Measurements from ENCODE around the gene KSR2. TPM values are rescaled to one million over a fixed set of nuclear protein-coding genes. Genes with fewer than 3 reads are reported as not detected.
"Not testable (repeated sequence)": the region's sequence is repeated elsewhere in the genome, so short reads cannot be mapped to it uniquely, and the experiment has no call there.

Gene KSR2
- polyA plus RNA-seq, 4 donors, result 0.75 to 1.0 (median 0.93) TPM

DNA sequence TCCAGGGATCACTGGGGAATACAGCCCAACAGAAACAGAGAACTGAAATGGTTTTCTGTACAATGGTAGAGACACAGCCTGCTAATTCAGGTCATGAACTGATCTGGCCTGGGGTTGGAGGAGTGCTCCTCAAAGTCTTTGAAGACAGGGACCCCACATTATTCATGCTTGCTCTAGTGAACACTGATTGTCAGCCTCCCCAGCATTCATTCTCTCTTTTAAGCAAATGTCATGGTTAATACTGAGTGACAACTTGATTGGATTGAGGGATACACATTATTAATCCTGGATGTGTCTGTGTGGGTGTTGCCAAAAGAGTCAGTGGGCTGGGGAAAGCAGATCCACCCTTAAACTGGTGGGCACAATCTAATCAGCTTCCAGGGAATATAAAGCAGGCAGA is 319.0 kb downstream of the KSR2 start:
- DNase-seq (ENCODE audit: low read depth in 4 of 4, low spot score in 3 of 4), result no peak

DNA sequence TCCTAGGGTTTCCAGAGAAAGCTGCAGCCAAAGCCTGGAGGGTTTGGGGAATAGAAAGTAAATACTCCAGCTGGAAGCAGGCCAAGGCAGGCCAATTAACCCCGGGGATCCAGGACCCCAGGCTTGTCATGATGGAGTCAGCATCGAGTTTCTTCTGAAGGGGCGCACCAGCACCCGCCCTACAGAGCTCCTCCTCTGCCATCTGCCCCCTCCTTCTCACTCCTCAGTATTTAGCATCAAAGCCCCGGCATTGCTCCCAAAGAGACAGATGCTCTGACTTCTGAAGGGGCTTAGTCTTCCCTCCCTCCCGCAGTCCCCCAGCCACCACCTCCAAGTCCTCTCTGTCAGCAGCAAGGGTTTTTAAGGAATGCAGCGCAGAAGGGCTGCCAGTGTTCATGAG is 322.3 kb downstream of the KSR2 start:
- no peak for DNase-seq (ENCODE audit: low read depth in 4 of 4, low spot score in 3 of 4)

DNA sequence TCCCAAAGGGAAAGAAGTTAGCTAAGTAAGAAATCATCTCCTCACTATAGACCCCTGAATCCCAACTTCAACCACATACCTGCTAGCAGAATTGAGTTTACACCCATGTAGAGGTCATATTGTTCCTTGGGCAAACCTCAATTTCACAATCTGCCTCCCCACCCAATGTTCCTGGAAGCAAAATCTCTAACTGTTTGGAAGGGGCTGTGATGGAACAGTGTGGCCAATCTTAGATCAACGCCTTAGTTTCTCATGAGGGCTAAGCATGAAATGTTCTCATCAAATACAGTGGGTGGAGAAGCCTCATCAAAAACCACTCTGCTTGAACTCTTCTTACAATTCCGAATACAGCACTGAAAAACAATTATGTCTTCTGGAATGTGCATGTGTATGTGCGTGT is 323.3 kb downstream of the KSR2 start:
- no peak for DNase-seq (ENCODE audit: low read depth in 4 of 4, low spot score in 3 of 4)

DNA sequence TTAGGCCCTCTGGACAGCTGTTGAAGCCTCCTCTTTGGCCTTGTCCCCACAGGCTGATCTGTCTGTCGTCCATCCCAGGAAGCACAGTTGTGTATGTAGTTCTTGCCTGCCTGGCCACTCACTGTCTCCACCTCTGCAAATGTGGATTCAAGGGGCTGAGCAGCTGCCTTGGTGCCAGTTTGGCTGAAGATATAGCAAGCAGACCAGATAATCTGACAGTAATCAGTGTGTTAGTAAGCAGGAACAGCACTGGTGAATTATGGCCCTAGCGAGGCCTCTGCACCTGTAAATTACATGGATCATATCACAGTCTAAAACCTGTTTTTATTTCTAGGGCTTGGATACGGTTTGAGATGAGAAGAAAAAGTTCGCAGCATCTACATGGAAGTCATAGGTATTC is 324.8 kb downstream of the KSR2 start:
- DNase-seq (ENCODE audit: low read depth in 4 of 4, low spot score in 3 of 4), result no peak

DNA sequence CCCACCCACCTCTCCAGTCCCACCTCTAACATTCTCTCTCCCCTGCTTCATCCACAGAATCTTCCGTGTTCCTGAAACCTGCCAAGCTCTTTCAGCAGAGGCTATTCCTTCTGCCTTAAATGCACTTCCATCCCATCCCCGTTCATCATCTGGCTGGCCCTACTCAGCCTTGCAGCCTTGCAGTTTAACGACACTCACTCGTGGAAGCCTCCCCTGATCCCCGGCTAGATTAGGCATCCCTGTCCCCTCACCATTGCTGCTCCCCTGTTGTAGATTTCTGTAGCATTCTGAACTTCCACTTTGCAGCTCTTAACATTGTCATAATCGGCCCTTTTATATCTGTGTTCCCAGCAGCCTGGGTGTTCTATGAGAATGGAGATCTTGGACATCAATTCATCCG is 326.9 kb downstream of the KSR2 start:
- DNase-seq (ENCODE audit: low read depth in 4 of 4, low spot score in 3 of 4), result no peak

DNA sequence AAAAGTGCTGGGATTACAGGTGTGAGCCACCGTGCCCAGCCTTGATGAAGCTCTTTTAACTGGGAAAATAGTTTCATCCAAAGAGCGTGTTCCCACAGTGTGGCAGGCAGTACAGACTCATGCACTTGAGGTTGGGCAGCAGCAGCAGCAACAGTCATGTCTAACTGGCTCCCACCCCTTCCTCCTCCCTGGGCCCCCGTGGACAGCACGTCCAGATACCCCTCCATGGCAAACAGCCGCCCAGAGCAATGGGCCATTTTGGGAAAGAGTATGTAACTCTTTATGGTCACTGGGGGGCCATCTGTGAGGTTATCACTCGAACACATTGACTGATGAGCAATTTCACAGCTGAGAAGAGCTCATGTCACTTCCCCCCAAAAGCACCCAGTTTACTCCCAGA is 328.3 kb downstream of the KSR2 start:
- no peak for DNase-seq (ENCODE audit: low read depth in 4 of 4, low spot score in 3 of 4)

DNA sequence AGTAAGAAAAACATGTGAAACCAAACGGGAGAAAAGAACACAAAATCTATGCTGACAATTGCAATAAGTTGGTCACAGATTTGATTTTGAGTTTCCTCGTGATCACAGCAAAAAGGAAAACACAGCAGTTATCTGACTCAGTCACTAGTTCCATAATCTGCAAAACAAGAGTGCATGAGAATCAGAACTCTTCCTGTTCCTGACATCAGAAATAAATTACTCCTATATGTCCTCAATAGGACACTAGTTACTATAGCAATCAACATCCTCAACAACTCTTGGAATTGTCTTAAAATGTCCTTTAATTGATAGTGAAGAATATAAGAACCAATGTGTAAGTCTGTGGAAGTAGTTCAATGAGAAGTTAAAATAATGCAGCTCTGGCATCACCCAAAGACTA is 339.3 kb downstream of the KSR2 start:
- DNase-seq (ENCODE audit: low read depth in 4 of 4, low spot score in 3 of 4), result no peak

DNA sequence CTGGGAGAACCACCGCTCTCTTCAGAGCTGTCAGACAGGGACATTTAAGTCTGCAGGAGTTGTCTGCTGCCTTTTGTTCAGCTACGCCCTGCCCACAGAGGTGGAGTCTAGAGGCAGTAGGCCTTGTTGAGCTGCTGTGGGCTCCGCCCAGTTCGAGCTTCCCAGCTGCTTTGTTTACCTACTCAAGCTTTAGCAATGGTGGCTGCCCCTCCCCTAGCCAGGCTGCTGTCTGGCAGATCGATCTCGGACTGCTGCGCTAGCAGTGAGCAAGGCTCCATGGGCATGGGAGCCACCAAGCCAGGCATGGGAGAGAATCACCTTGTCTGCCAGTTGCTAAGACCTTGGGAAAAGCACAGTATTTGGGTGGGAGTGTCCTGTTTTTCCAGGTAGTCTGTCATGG is 340.1 kb downstream of the KSR2 start:
- not testable (repeated sequence) for DNase-seq (ENCODE audit: low read depth in 4 of 4, low spot score in 3 of 4)

DNA sequence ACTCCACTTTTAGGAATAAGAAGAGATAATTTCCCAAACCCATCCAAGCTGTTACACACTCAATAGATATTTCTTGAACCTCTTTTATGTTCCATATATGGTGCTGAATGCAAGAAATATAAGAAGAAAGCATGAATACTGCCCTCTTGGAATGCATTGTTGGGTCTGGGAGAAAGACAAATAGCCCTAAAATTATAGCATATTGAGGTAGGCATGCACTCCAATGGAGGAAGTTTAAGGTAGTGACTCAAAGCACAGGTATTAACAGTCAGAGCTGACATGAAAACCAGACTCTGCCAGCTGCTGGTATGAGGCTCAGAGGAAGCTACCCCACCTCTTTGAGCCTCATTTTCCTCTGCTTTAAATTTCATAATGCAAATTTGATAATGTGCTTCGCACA is 346.0 kb downstream of the KSR2 start:
- no peak for DNase-seq (ENCODE audit: low read depth in 4 of 4, low spot score in 3 of 4)

DNA sequence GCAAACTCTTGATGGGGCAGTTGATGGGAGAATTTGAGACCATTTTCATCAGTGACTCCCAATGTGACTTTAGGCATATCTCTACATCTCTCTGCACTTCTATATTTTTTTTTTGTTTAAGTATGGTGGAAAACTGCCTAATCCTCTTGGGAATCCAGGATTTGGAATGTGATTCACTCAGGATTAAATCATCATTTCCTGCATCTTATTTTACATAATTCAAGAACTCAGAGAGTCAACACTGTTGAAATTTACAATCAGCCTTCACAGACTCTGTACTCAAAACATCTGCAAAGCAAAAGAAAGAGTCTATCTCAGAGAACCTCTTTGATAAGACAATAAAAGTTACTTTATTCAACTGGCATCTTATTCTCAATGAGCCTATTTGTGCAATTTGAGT is 346.7 kb downstream of the KSR2 start:
- DNase-seq (ENCODE audit: low read depth in 4 of 4, low spot score in 3 of 4), result no peak

DNA sequence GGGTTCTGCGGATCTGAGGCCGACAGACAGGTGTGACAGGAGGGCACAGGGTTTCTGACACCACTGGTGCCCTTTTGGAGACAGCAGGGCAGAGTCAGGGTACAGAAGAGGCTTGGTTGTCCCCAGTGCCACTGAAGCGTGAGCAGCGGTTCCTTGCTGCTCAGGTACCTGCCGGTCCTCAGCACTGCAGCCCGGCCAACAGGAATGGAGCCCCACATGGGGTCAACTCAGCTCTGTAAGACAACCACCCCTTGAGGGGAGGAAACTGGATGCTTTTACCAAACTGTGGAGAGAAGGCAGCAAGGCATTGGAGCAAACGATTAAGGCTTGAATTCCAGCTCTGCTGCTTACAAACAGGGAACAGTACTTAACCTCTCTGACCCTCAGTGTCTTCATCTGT is 361.0 kb downstream of the KSR2 start:
- no peak for DNase-seq (ENCODE audit: low read depth in 4 of 4, low spot score in 3 of 4)

DNA sequence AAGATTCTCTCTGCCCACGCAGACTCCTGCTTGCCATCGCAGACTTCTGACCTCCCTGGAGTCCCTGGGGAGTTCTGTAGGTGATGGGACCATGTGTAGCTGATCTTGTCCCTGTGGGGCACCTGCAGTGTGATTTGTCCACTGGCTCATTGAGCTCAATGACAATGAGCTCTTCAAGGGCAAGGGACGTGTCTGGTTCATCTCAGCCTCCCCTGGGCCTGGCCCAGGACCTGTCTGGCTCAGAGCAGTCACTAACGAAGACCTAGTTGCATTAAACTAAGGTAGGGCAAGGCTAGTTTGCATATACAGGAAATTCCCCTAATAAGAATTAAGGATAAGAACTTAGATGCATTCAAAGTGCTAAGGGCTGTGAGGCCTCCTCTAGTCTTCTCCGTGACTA is 361.8 kb downstream of the KSR2 start:
- no peak for DNase-seq (ENCODE audit: low read depth in 4 of 4, low spot score in 3 of 4)

DNA sequence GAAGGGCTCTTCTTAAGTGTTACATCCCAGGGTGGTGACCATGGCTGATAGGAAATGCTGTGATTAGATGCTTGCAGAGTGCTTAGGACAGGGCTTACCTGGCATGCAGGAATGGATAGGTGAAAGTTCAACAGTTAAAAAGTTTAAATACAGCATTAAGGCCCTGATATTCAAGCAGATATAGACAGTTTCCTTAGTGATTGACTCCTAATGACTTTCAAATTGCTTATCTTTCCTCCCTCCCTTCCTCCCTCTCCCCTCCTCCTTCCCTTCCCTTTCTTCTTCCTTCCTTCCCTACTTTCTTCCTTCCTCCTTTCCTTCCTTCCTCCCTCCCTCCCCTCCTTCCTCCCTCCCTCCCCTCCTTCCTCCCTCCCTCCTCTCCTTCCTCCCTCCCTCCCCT is 362.8 kb downstream of the KSR2 start:
- no peak for DNase-seq (ENCODE audit: low read depth in 4 of 4, low spot score in 3 of 4)

DNA sequence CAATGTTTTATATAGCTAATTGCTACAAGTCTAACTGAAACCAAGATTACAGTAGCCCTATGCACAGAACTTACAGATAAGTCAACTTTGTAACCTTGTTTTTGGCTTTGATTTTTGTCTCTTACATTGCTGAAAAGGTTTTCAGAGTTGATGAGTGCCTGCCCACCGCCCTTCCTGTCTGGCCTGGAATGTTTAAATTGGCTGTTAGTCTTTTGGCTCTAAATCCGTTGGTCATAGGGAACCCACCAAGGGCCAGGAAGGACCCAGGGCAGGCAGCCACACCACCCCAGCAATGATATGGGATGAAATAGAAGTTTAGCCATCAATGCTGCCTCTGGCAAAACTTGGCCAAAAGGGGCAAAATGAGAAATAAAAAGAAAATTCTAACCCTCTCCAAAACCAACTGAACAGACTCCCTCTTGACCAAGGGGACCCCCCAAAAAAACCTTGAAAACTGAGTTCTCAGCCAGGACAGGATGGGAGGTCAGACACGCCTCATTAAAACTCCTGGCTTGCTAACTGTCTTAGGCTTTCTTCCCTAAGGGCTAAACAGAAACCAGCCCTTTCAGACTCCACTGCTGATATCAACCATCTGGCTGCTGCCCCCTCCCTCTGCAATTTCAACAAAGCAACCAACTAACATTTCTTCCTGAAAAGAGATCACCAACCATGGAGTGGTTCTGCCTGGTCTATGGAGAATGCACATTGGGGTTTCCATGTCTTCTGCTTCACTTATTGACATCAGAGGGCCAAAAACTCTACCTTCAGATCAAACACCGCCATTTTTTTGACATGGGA is 365.3 kb downstream of the KSR2 start:
- DNase-seq (ENCODE audit: low read depth in 4 of 4, low spot score in 3 of 4), result no peak

DNA sequence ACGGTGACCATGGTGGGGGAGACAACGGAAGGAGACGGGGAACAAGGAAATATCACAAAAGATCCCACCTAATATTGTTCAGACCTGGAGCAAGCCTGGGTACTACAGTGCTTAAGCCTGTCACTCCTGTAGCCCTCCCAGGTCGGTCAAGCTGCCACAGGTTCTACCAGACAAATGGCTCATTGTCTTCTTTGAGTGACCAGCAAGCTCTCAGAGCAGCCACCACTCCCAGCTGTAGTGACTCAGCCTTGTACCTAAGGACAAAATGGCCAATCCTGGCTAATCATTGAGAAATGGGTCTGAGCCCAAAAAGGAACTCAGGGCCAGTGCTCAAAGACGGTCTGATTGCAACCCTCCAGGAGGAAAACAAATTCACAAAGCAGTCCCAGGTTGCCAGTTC is 368.9 kb downstream of the KSR2 start:
- DNase-seq (ENCODE audit: low read depth in 4 of 4, low spot score in 3 of 4), result no peak

DNA sequence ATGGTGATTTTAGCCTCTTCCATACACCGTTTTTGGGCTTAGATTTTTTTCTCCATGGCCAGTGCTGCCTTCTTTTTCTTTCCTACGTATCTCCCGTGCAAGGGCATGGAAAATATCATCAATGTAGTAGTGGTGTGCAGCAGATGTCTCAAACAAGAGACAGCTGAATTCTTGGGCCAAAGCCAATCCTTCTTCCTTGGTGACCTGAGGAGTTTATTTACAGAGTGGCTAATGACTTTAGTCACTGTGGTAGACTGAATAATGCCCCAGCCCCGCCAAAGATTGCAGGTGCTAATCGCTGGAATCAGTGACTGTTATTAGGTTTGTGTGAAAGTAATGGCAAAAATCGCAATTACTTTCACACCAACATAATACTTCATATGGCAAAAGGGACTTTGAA is 371.8 kb downstream of the KSR2 start:
- DNase-seq (ENCODE audit: low read depth in 4 of 4, low spot score in 3 of 4), result no peak

DNA sequence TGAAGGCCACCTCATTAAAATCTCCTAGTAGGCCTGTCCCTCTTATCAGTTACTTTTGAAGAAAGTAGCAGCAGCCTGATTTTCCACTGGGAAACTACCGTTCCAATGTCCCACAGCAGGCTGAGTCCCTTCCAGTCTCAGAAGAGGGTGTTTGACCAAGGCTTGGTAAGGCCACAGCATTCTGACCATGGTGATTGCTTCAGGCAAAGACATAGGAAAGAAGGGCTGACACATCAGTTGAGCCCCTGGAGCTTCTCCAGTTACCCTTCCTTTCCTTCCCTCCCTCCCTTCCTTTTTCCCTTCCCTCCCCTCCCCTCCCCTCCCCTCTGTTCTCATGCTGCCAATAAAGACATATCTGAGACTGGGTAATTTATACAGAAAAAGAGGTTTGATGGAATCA is 373.0 kb downstream of the KSR2 start:
- no peak for DNase-seq (ENCODE audit: low read depth in 4 of 4, low spot score in 3 of 4)

DNA sequence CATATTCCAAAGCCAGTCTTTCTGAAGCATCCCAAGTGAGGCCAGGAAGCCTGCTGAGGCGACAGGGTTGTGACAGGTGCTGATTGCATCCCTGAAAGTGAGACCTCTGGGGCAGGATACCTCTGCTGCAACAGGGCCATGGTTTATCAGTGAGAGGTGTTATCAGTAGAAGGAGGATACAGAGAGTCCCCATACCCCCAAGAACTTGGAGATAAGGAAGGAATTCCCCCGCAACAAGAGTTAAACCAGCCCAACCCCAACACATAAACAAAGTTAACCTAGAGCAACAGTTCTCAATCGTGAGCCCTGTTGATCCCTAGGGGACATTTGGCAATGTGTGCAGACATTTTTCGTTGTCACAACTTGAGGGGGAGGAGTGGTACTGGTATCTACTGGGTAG is 374.3 kb downstream of the KSR2 start:
- no peak for DNase-seq (ENCODE audit: low read depth in 4 of 4, low spot score in 3 of 4)

DNA sequence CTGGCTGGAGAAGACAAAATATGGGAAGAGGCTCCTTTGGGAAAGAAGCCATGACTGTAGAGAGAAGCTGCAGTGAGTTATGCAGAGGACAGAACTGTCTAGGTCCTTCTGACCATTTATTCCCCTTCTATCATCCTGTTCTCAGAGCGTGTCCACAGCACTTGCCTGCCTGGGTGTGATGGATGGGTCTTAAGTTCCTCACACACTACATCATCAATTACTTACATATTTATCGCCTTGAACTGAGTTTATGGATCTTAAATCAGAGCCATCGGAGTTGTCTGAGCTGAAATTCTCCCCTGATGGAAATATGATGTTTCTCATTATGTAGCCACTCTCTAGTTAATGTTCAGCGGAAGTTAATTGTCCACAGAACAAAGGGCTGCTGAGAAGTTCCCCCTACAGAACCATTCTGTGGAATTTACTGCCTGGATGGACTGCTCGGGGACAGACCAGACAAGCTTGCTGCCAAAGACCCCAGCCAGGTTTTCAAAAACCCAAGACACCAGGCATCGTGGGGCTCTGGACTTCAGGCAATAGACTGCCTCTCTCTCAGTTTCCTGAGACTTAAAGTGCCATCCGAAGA is 374.9 kb downstream of the KSR2 start:
- DNase-seq (ENCODE audit: low read depth in 4 of 4, low spot score in 3 of 4), result no peak

DNA sequence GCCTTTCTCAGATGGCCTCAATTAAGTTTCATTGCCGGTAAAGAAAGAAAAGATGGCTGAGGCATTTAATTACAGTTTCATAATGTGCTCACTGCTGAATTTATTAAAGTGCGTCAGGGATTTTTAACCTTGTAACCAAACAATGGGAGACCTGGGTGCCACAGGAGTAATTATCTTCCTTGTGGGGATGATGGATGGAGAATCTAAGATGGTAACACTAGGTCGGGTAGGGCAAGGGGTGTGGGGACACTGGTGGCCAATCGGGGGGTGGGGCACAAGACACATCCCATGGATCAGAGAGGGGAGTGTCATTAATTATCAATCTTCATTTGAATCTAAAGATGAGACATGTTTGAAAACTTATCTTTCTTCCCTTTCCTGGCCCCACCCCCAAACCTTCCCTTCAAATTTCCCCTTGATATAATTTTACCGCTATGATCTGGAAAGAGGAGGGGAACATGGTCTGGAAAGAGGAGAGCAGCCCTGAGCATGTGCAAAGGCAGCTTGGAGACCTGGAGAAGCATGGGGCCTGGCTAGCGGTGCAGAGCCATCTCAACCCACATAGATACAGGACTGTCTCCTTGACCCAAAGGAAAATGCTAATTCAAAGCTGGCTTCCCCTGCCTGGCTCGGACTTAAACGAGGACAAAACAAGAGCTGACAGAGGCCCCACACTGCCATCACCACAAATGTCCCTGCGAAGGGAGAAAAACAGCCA is 376.0 kb downstream of the KSR2 start:
- no peak for DNase-seq (ENCODE audit: low read depth in 4 of 4, low spot score in 3 of 4)

DNA sequence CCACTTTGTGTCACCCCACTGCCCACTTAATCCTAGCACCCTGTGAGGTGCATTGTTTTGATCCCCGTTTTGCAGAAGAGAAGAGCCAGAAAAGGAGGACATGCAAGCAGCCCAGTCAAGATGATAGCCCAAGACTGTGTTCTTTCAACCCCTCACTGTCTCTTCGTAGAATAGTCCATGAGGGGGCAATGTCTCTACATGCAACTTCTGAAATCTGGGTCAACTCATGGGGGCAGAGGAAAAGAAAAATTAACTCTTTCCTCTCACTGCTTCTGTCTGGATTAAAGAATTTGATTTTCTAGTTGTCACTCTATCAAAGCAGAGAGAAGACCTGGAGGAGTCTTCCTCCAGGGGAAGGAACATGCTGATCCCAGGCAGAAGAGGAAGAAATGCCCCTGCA is 377.8 kb downstream of the KSR2 start:
- DNase-seq (ENCODE audit: low read depth in 4 of 4, low spot score in 3 of 4), result no peak

DNA sequence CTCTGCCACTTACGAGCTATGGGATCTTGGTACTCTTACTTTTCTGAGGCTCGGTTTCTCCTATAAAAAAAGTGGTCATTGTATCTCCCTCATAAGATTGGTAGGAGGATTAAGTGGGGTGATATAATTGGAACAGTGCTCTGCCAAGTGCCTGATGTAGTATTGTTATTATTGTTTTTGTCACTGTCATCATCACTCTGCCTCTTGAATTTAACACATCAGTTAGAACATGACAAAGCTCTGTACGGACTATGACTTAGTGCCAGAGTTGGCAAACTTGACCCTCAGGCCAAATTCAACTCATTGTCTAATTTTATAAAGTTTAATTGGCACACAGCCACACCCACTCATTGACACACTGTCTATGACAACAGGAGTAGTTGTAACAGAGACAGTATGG is 378.4 kb downstream of the KSR2 start:
- DNase-seq (ENCODE audit: low read depth in 4 of 4, low spot score in 3 of 4), result no peak

All from right renal pelvis (tissue), 4 donors.